ACC112 (cell line): Measurements from ENCODE around the gene ZNF512B.
"Not testable (repeated sequence)": the region's sequence is repeated elsewhere in the genome, so short reads cannot be mapped to it uniquely, and the experiment has no call there.

Source experiments
- H2AFZ ChIP-seq: fragments of 200-600 bp; sonication (generic); one replicate; pipeline ENCODE4 v1.6.0; 2017; ENCODE audit warnings: antibody characterized with exemption, low read length; ENCODE audit not compliant: unreplicated experiment
- H3K27ac ChIP-seq: fragments of 200-600 bp; sonication (generic); 2 replicates; pipeline ENCODE4 v1.5.1; 2014; ENCODE audit warnings: low read depth, mild to moderate bottlenecking, antibody characterized with exemption, low read length, moderate library complexity
- H3K27me3 ChIP-seq: fragments of 200-600 bp; sonication (generic); 2 replicates; pipeline ENCODE4 v1.6.1; 2014; ENCODE audit warnings: mild to moderate bottlenecking, antibody characterized with exemption, low read length, moderate library complexity, mixed read lengths; ENCODE audit not compliant: insufficient read depth
- H3K36me3 ChIP-seq: fragments of 200-600 bp; sonication (generic); 2 replicates; pipeline ENCODE4 v1.6.1; 2016; ENCODE audit warnings: mild to moderate bottlenecking, antibody characterized with exemption, low read length, moderate library complexity, mixed read lengths; ENCODE audit not compliant: insufficient read depth
- H3K4me1 ChIP-seq: fragments of 200-600 bp; sonication (generic); one replicate; pipeline ENCODE4 v1.6.1; 2016; ENCODE audit warnings: low read length, mixed read lengths; ENCODE audit not compliant: insufficient read depth, unreplicated experiment, control insufficient read depth
- H3K4me3 ChIP-seq: fragments of 200-600 bp; sonication (generic); 2 replicates; pipeline ENCODE4 v1.5.1; 2014; ENCODE audit warnings: mild to moderate bottlenecking, low read depth, low read length
- H3K79me2 ChIP-seq: fragments of 200-600 bp; sonication (generic); one replicate; pipeline ENCODE4 v1.6.0; 2016; ENCODE audit warnings: low read length; ENCODE audit not compliant: control insufficient read depth, unreplicated experiment, insufficient read depth

ZNF512B gene

DNA sequence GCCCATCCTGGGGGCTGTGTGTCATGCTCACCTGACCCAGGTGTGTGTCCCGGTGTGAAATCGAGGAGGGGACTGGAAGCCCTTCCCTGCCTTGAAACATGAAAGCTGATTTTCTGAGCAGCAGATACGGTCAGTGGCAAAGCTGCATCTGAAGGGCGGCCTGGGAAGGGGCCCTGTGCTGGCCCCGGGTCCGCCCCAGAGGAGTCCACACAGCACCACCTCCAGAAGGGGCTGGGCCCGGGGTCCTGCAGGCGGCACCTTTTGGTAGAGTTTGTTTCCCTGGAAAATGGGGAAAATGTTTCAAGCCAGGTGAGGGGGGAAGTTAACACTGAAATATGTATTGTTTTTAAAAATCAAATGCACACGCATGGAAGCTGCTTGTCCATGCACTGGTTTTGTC lies 34.3 kb downstream of the ZNF512B start:
- H3K27me3 ChIP-seq = no peaks in the 10 kb centered on the region
- no peak overlapping the region for H3K27ac ChIP-seq
- H2AFZ ChIP-seq = no peak overlapping the region
- H3K4me3 ChIP-seq = no peak overlapping the region
- peaks cover 19% of the 10 kb centered on the region; the same call in 1 of the 2 replicates for H3K36me3 ChIP-seq
- H3K4me1 ChIP-seq = no peaks in the 10 kb centered on the region
- peaks cover 9% of the 10 kb centered on the region for H3K79me2 ChIP-seq

DNA sequence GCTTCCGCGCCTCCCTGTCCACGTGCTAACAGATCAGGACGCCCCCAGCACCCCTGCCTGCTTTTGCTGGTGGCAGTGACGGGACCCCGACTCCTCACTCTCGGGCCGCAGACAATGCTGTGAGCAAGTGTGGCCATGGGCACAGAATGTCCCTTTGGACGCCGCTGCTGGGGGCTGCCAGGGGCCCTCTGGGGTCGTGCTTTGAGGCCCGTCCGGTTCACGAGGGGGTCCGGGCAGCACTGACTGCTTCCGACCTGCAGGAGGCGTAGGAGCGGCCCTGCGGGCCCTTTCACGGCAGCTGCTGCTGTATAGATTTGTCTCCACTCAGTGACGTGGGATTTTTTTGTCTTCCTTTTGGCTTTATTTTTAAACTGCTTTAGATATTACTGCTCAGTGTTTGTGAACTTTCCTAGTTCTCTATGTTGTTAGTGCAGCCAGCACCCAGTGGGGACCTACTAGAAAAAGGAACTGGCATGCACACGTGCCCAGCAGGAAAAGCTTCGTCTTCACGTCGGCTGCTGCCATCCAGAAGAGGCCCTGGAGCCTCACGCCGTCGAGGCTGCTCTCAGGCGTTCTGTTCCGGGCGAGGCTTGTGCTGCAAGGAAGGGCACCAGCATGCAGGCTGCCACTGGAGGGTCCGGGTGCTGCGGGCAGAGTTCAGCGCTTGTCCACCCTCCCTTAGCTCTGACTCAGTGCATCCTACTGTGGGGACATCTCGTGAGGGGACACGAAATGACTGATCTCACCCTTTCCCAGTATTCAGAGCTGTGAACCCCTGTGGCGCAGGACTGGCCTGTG lies 35.3 kb downstream of the ZNF512B start:
- peaks cover 5% of the 10 kb centered on the region for H3K79me2 ChIP-seq
- no peaks in the 10 kb centered on the region for H3K27me3 ChIP-seq
- no peaks in the 10 kb centered on the region for H3K4me1 ChIP-seq
- H3K36me3 ChIP-seq = peaks cover 11% of the 10 kb centered on the region; the same call in 1 of the 2 replicates
- H3K27ac ChIP-seq = no peak overlapping the region
- no peak overlapping the region for H2AFZ ChIP-seq
- H3K4me3 ChIP-seq = no peak overlapping the region

DNA sequence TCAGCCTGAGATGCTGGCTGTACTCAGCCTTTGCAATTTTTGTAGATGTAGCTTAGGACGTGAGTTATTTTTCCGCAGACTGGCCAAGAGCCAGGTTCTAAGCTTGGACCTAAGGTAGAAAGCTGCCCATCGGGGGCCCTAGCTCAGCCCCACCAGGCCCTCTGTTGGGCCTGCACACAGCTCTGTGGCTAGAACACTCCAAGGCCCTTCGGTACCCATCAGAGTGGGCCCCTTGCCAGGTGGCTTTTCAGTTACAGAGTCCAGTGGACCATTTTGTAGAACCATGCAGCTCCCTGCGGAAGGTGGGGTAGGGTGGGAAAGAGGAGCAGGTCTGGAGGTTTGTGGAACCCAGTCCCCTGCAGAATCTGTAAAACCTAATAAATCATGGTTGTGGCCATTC lies 36.1 kb downstream of the ZNF512B start:
- Histone ChIP-seq H3K4me3 (no peak overlapping the region), H3K4me1 (no peaks in the 10 kb centered on the region), H2AFZ (no peak overlapping the region), H3K79me2 (peaks cover 5% of the 10 kb centered on the region), H3K27ac (no peak overlapping the region), H3K36me3 (peaks cover 10% of the 10 kb centered on the region; the same call in 1 of the 2 replicates), H3K27me3 (no peaks in the 10 kb centered on the region)

DNA sequence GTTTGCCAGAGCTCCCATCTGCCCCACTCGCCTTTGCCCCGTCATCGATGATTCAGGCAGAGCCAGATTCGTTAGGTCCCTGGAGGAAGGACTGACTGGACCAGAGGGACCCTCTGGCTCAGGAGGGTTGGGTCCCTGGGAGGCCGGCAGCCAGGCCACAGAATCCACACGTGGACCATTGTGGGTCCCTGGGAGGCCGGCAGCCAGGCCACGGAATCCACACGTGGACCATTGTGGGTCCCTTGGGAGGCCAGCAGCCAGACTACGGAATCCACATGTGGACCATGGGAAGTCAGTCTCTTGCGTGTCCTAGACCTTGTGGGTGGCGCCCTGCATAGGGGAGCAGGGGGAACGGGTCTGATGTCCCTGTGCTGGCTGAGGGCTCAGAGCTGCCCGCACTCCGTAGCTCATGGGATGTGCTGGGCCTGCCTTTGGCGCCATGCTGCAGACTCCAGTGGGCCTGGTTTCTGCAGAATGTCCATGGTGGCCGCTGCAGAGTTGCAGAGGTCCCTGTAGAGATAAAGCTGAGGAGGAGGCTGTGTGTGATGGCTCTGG lies 37.0 kb downstream of the ZNF512B start:
- Histone ChIP-seq H2AFZ (no peak overlapping the region), H3K27me3 (no peaks in the 10 kb centered on the region), H3K36me3 (peaks cover 17% of the 10 kb centered on the region; the same call in 1 of the 2 replicates), H3K27ac (no peak overlapping the region), H3K4me1 (no peaks in the 10 kb centered on the region), H3K79me2 (peaks cover 5% of the 10 kb centered on the region), H3K4me3 (no peak overlapping the region)

DNA sequence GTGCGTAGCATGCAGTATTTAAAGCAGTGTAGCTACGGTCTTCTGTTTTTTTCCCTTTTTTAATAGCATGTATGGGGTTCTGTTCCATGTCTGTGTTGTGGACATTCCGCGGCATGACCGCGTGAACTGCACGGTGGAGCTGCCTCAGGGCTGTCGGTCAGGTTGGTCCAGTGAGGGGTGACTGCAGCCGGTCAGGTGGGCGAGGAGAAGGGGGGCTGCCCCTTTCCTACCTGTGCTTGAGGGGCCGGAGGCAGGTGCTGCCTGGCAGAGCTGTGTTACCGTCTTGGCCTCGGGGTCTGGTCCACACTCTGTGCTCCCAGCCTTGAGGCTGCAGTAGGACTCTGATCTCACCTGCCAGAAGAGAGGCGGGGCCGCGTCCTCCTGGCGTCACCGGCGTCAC lies 38.0 kb downstream of the ZNF512B start:
- H3K27ac ChIP-seq = no peak overlapping the region
- H3K4me3 ChIP-seq = no peak overlapping the region
- H3K4me1 ChIP-seq = no peaks in the 10 kb centered on the region
- H3K27me3 ChIP-seq = no peaks in the 10 kb centered on the region
- H3K79me2 ChIP-seq = peaks cover 8% of the 10 kb centered on the region
- peaks cover 17% of the 10 kb centered on the region; the same call in 1 of the 2 replicates for H3K36me3 ChIP-seq
- no peak overlapping the region for H2AFZ ChIP-seq

DNA sequence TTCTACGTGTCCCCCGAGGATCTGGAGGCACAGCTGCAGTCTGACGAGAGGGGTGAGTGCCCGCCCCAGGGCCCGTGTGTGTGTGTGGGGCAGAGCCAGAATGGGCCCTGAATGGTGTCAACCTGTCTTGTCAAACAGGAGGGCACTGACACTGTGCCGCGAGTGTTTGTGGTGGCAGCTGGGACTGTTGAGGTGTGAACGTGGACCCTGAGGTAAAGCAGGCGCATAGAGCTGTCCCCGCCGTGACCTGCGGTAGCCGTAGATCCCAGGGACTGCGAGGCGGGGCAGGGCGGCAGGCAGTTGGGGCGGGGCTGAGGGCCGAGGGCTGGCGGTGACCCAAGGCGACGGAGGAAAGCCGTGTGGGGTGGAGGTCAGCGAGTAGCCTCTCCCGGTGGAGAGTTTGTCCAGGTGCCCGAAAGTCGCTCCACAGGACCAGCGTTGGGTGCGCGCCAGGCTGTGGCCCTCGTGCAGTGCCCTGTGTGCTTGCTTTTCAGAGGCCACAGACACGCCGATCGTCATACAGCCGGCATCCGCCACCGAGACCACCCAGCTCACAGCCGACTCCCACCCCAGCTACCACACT lies 38.7 kb downstream of the ZNF512B start:
- Histone ChIP-seq H2AFZ (no peak overlapping the region), H3K4me1 (no peaks in the 10 kb centered on the region), H3K27ac (no peak overlapping the region), H3K27me3 (no peaks in the 10 kb centered on the region), H3K79me2 (peaks cover 15% of the 10 kb centered on the region), H3K4me3 (no peak overlapping the region), H3K36me3 (peaks cover 20% of the 10 kb centered on the region; the same call in 1 of the 2 replicates)

DNA sequence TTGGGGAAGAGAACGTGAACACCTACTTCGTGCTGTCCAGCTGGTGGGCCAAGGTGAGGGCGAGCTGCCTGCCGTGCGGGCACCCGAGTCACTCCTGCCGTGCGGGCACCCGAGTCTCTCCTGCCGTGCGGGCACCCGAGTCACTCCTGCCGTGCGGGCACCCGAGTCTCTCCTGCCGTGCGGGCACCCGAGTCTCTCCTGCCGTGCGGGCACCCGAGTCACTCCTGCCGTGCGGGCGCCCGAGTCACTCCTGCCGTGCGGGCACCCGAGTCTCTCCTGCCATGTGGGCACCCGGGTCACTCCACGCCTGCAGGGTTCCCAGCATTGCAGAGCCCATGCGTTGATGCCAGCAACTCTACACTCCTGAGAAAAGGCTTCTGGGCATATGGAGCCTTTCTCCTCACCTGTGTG lies 40.3 kb downstream of the ZNF512B start:
- not testable (repeated sequence) for H3K27ac ChIP-seq, H3K4me1 ChIP-seq, H2AFZ ChIP-seq, H3K4me3 ChIP-seq, H3K27me3 ChIP-seq
- Histone ChIP-seq H3K36me3 (peaks cover 20% of the 10 kb centered on the region; the same call in 1 of the 2 replicates), H3K79me2 (peaks cover 19% of the 10 kb centered on the region)

DNA sequence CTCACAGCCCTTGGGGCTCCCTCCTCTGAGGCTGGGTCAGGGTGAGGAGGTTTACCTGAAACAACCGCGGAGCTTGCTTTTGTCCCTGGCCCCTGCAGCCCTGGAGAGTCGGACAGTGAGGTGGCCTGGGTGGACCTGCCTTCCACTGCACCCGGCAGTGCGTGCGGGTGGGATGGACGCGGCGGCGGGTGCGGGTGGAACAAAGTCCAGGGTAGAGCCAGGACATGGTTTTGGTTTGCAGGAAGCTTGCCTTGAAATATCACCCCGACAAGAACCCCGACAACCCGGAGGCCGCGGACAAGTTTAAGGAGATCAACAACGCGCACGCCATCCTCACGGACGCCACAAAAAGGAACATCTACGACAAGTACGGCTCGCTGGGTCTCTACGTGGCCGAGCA lies 40.7 kb downstream of the ZNF512B start:
- Histone ChIP-seq H3K27ac (no peak overlapping the region), H3K4me3 (no peak overlapping the region), H3K79me2 (peaks cover 22% of the 10 kb centered on the region), H3K4me1 (no peaks in the 10 kb centered on the region), H2AFZ (no peak overlapping the region), H3K36me3 (peaks cover 20% of the 10 kb centered on the region; the same call in 1 of the 2 replicates), H3K27me3 (no peaks in the 10 kb centered on the region)

DNA sequence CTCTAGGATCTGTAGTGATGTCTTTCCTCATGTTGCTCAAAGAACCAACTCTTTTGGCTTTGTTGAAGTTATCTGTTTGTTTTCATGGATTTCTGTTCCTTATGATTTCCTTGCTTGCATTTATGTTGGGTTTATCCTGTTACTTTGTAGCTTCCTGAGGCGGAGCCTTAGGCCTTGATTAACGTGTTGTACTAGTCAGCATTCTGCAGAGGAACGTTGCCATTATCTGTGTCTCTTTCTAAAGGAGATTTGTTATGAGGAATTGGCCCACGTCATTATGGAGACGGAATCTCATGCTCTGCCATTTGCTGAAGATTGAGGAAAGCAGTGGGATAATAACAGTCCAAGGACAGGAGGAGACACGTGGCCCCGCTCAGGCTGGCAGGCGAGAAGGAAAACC lies 43.4 kb downstream of the ZNF512B start:
- Histone ChIP-seq H3K36me3 (peaks cover 15% of the 10 kb centered on the region; the same call in 1 of the 2 replicates), H2AFZ (no peak overlapping the region), H3K4me3 (no peak overlapping the region), H3K79me2 (peaks cover 39% of the 10 kb centered on the region), H3K27me3 (no peaks in the 10 kb centered on the region), H3K4me1 (no peaks in the 10 kb centered on the region), H3K27ac (no peak overlapping the region)

DNA sequence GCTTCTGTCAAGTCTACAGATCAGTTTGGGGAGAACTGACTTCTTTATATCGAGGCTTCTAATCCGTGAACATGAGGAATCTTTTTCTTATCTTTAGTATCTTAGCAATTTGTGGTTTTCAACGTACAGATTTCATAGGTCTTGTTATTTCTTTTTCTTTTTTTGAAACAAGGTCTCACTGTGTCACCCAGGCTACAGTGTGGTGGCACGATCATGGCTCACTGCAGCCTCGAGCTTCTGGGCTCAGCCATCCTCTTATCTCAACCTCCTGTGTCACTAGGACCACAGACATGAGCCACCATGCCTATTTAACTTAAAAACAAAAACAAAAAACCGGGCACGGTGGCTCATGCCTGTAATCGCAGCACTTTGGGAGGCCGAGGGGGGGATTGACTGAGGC lies 45.5 kb downstream of the ZNF512B start:
- peaks cover 14% of the 10 kb centered on the region; the same call in 1 of the 2 replicates for H3K36me3 ChIP-seq
- H3K4me1 ChIP-seq = no peaks in the 10 kb centered on the region
- no peak overlapping the region for H3K4me3 ChIP-seq
- peaks cover 41% of the 10 kb centered on the region for H3K79me2 ChIP-seq
- H3K27ac ChIP-seq = no peak overlapping the region
- H3K27me3 ChIP-seq = no peaks in the 10 kb centered on the region
- no peak overlapping the region for H2AFZ ChIP-seq
